Measurements from ENCODE around the gene OPN1SW. TPM values are rescaled to one million over a fixed set of nuclear protein-coding genes. Genes with fewer than 3 reads are reported as not detected.

The OPN1SW gene
- total RNA-seq, 4 donors from 2014 or later, result not detected

DNA sequence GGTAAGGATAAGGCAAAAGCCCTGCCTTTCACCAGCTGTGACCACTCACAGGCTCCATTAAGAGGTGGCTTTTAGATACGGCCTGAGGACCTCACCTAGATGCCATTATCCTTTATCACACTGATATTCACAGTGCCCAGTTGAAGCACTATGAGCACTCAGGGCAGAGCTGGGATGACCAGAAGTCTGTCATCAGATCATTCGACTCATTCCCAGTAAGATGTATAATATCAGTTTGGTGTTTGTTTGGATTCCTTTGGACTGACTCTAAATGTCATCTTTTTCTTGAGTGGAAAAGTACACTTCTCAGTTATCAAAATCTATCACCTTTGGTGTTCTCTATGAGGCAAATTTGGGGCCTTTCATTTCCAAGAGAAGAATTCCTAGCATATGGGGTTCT is 34.9 kb upstream of the OPN1SW start:
- no peaks in the 10 kb centered on the region for H3K27me3 ChIP-seq
- H3K9me3 ChIP-seq, result no peaks in the 10 kb centered on the region
- H3K4me3 ChIP-seq, result no peak overlapping the region
- DNase-seq, result no peak
- TF ChIP-seq POLR2AphosphoS5 (IDR thresholded peaks at IDR 0.05) (no peak), POLR2A (IDR thresholded peaks at IDR 0.05) (no peak), EP300 (IDR thresholded peaks at IDR 0.05; ENCODE audit: low read depth) (no peak)
- TF ChIP-seq, protein P1, sequence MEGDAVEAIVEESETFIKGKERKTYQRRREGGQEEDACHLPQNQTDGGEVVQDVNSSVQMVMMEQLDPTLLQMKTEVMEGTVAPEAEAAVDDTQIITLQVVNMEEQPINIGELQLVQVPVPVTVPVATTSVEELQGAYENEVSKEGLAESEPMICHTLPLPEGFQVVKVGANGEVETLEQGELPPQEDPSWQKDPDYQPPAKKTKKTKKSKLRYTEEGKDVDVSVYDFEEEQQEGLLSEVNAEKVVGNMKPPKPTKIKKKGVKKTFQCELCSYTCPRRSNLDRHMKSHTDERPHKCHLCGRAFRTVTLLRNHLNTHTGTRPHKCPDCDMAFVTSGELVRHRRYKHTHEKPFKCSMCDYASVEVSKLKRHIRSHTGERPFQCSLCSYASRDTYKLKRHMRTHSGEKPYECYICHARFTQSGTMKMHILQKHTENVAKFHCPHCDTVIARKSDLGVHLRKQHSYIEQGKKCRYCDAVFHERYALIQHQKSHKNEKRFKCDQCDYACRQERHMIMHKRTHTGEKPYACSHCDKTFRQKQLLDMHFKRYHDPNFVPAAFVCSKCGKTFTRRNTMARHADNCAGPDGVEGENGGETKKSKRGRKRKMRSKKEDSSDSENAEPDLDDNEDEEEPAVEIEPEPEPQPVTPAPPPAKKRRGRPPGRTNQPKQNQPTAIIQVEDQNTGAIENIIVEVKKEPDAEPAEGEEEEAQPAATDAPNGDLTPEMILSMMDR (IDR thresholded peaks at IDR 0.05), result no peak
- no peaks in the 10 kb centered on the region for H3K36me3 ChIP-seq
- H3K27ac ChIP-seq, result no peak overlapping the region
- H3K4me1 ChIP-seq, result no peaks in the 10 kb centered on the region
- intact Hi-C loops (cut with DNase I; ENCODE audit: low total_unique reads) (no loop called here), in situ Hi-C loops (cut with MboI; ENCODE audit: low pct_ligation_motif_present in 1 of 4, low pct_unique_long_range_greater_than_20kb in 1 of 4, low sequenced_read_pairs in 3 of 4) (no loop called here)
- 90% methylated on average over 2 of the region's 2 CpGs; no CpG with 5 or more reads in 1 of the 2 donors for WGBS, 2 donors (ENCODE audit: low coverage in 1 of 2)

DNA sequence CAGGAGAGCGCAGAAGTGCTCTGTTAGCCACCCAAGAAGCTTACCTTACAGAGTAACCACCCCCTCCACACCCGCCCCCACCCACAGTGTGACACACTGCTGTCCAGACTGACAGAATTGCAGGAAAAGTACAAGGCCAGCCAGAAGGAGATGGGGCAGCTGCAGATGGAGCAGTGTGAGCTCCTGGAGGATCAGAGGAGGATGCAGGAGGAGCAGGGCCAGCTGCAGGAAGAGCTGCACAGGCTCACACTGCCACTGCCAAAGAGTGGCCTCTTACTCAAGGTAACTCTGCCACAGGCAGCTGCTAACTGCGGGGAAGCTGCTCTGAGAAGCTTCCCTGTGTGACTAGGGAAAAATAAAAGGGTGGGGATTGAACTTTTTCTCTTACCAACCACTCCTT is 33.8 kb upstream of the OPN1SW start:
- H3K27ac ChIP-seq, result no peak overlapping the region
- H3K27me3 ChIP-seq, result no peaks in the 10 kb centered on the region
- intact Hi-C loops (cut with DNase I; ENCODE audit: low total_unique reads), result no loop called here
- no peak overlapping the region for H3K4me3 ChIP-seq
- in situ Hi-C loops (cut with MboI; ENCODE audit: low pct_ligation_motif_present in 1 of 4, low pct_unique_long_range_greater_than_20kb in 1 of 4, low sequenced_read_pairs in 3 of 4), result no loop called here
- TF ChIP-seq POLR2A (IDR thresholded peaks at IDR 0.05) (no peak), EP300 (IDR thresholded peaks at IDR 0.05; ENCODE audit: low read depth) (no peak), POLR2AphosphoS5 (IDR thresholded peaks at IDR 0.05) (no peak)
- TF ChIP-seq, protein P1 (IDR thresholded peaks at IDR 0.05), result no peak
- H3K4me1 ChIP-seq, result no peaks in the 10 kb centered on the region
- no peak for DNase-seq
- H3K36me3 ChIP-seq, result no peaks in the 10 kb centered on the region
- no peaks in the 10 kb centered on the region for H3K9me3 ChIP-seq
- WGBS, 2 donors (ENCODE audit: low coverage in 1 of 2), result 85 to 90% methylated on average over 2 to 3 of the region's 3 CpGs

DNA sequence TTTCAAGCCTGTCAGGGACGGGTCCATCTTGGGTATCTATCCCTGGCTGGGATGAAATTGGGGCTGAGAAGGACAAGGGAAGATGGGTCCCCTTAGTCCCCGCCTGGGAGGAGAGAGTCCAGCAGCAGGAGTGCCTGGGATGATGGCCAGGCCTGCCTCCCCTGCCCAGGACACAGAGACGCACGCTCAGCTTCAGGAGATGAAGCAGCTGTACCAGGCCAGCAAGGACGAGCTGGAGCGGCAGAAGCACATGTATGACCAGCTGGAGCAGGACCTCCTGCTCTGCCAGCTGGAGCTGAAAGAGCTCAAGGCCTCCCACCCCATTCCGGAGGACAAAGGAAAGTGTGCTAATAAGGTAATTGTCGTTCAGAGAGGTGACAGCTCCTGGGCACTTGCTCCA is 31.6 kb upstream of the OPN1SW start:
- Histone ChIP-seq H3K27ac (no peak overlapping the region), H3K9me3 (no peaks in the 10 kb centered on the region), H3K27me3 (no peaks in the 10 kb centered on the region), H3K36me3 (no peaks in the 10 kb centered on the region), H3K4me1 (no peaks in the 10 kb centered on the region), H3K4me3 (no peak overlapping the region)
- DNase-seq, result no peak
- TF ChIP-seq POLR2AphosphoS5 (IDR thresholded peaks at IDR 0.05) (no peak), EP300 (IDR thresholded peaks at IDR 0.05; ENCODE audit: low read depth) (no peak), POLR2A (IDR thresholded peaks at IDR 0.05) (no peak)
- TF ChIP-seq, protein P1 (IDR thresholded peaks at IDR 0.05), result no peak
- in situ Hi-C loops (cut with MboI; ENCODE audit: low pct_ligation_motif_present in 1 of 4, low pct_unique_long_range_greater_than_20kb in 1 of 4, low sequenced_read_pairs in 3 of 4), result no loop called here
- intact Hi-C loops (cut with DNase I; ENCODE audit: low total_unique reads), result no loop called here
- 84% methylated on average over 8 of the region's 8 CpGs; no CpG with 5 or more reads in 1 of the 2 donors for WGBS, 2 donors (ENCODE audit: low coverage in 1 of 2)

DNA sequence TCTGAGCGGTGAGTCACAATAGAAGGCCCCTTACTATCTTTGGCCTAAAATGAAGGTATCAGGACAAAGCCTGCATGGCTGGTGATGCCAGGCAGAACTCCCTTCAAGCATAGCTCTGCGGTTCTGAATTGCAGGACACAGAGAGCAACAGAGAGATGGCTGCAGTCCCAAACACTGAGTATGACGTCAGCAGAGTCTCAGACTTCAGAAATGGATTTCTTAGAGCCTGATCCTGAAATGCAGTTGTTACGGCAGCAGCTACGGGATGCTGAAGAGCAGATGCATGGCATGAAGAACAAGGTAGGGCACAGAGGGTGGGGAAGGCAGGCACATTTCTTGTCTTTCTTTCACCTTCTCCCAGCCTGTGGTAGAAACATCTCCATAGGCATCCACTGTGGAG is 29.6 kb upstream of the OPN1SW start:
- in situ Hi-C loops (cut with MboI; ENCODE audit: low pct_ligation_motif_present in 1 of 4, low pct_unique_long_range_greater_than_20kb in 1 of 4, low sequenced_read_pairs in 3 of 4), result no loop called here

More for the DNA sequence above, 29.6 kb upstream of the OPN1SW start:
- WGBS, 2 donors (ENCODE audit: low coverage in 1 of 2), result 89% methylated on average over 5 of the region's 5 CpGs; no CpG with 5 or more reads in 1 of the 2 donors
- H3K27ac ChIP-seq, result no peak overlapping the region
- DNase-seq, result no peak
- H3K4me1 ChIP-seq, result peaks cover 0 to 9% (median 2%) of the 10 kb centered on the region in 4 donors
- H3K4me3 ChIP-seq, result no peak overlapping the region
- no peaks in the 10 kb centered on the region for H3K27me3 ChIP-seq
- H3K9me3 ChIP-seq, result no peaks in the 10 kb centered on the region
- H3K36me3 ChIP-seq, result no peaks in the 10 kb centered on the region
- intact Hi-C loops (cut with DNase I; ENCODE audit: low total_unique reads), result no loop called here
- TF ChIP-seq POLR2A (IDR thresholded peaks at IDR 0.05), result no peak
- TF ChIP-seq, protein P1 (IDR thresholded peaks at IDR 0.05), result no peak
- no peak for TF ChIP-seq POLR2AphosphoS5 (IDR thresholded peaks at IDR 0.05)
- TF ChIP-seq EP300 (IDR thresholded peaks at IDR 0.05; ENCODE audit: low read depth), result no peak

Data from transverse colon (tissue), 4 donors.